GM10266 (cell line): ENCODE measurements around the gene GRIK4.

Experiments used
- DNase-seq: peaks from one replicate; pipeline ENCODE4 v3.0.0; 2012; ENCODE audit errors: extremely low spot score
- CTCF ChIP-seq: IDR thresholded peaks from 2 replicates; pipeline ENCODE4 v1.5.1; 2012; ENCODE audit warnings: mild to moderate bottlenecking, low read depth; ENCODE audit not compliant: control insufficient read depth, insufficient read depth; ENCODE audit errors: missing control alignments

GRIK4 gene

GRCh38 chr11:120601536-120601935, 90.0 kb downstream of the GRIK4 start:
- TF ChIP-seq CTCF: no peak
- DNase-seq: no peak

GRCh38 chr11:120603071-120603470, 91.5 kb downstream of the GRIK4 start:
- no peak for DNase-seq
- no peak for TF ChIP-seq CTCF

GRCh38 chr11:120605469-120605868, 93.9 kb downstream of the GRIK4 start:
- TF ChIP-seq CTCF: no peak
- DNase-seq: no peak

GRCh38 chr11:120606211-120607010, 94.9 kb downstream of the GRIK4 start:
- no peak for DNase-seq
- no peak for TF ChIP-seq CTCF

GRCh38 chr11:120608061-120608460, 96.5 kb downstream of the GRIK4 start:
- DNase-seq: no peak
- no peak for TF ChIP-seq CTCF

- no peak for TF ChIP-seq CTCF
- DNase-seq: no peak
Measured at GRCh38 chr11:120608760-120609211, 97.2 kb downstream of the GRIK4 start.

GRCh38 chr11:120610111-120610510, 98.6 kb downstream of the GRIK4 start:
- no peak for DNase-seq
- no peak for TF ChIP-seq CTCF
